Activated naive CD8-positive, alpha-beta T cell (primary cell): Measurements from ENCODE around the gene SLC9C2.
"Not testable (repeated sequence)": the region's sequence is repeated elsewhere in the genome, so short reads cannot be mapped to it uniquely, and the experiment has no call there.

Source experiments
- H3K27ac Mint-ChIP-seq: one replicate; pipeline ENCODE4 v1.8.0; 2021; ENCODE audit warnings: mixed read lengths
- H3K27me3 Mint-ChIP-seq: one replicate; pipeline ENCODE4 v1.8.0; 2021; ENCODE audit warnings: mixed read lengths
- H3K36me3 Mint-ChIP-seq: one replicate; pipeline ENCODE4 v1.8.0; 2021; ENCODE audit warnings: mixed read lengths
- H3K4me1 Mint-ChIP-seq: one replicate; pipeline ENCODE4 v1.8.0; 2021; ENCODE audit warnings: low read depth, mixed read lengths
- H3K4me3 Mint-ChIP-seq: one replicate; pipeline ENCODE4 v1.8.0; 2021; ENCODE audit warnings: mild to moderate bottlenecking, mixed read lengths
- H3K9me3 Mint-ChIP-seq: one replicate; pipeline ENCODE4 v1.8.0; 2021; ENCODE audit warnings: low read depth, mixed read lengths

Gene SLC9C2

GRCh38 chr1:173474780-173475421, 128.0 kb downstream of the SLC9C2 start:
- peak overlapping the region; percentile 44 for H3K4me3 Mint-ChIP-seq
- peaks cover 18% of the 10 kb centered on the region for H3K36me3 Mint-ChIP-seq
- H3K27ac Mint-ChIP-seq, H3K27me3 Mint-ChIP-seq: not testable (repeated sequence)
- peaks cover 10% of the 10 kb centered on the region for H3K9me3 Mint-ChIP-seq
- peaks cover 57% of the 10 kb centered on the region for H3K4me1 Mint-ChIP-seq

DNA sequence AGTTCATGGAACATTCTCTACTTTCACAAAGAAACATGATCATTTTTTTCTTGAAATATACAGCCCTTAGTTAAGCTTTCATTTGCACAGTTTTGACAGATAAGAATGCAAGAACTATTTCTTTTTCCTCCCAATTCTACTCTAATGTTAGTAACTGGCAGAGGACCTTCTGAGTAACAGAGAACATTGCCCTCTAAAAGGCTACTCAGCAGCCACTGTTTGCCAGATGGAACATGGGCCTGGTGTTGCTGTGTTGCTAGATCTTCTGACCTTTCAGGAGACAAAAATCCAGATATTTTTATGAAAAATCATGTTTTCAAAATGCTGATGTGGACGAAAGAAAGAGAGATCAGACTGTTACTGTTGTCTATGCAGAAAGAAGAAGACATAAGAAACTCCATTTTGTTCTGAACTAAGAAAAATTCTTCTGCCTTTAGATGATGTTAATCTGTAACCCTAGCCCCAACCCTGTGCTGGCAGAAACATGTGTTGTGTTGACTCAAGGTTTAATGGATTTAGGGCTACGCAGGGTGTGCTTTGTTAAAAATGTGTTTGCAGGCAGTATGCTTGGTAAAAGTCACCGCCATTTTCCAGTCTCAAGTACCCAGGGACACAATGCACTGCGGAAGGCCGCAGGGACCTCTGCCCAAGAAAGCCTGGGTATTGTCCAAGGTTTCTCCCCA, 128.6 kb downstream of the SLC9C2 start:
- Mint-ChIP-seq H3K4me3 (peak overlapping the region; percentile 44), H3K27ac (no peak overlapping the region), H3K27me3 (no peaks in the 10 kb centered on the region), H3K36me3 (peaks cover 19% of the 10 kb centered on the region), H3K9me3 (peaks cover 11% of the 10 kb centered on the region), H3K4me1 (peaks cover 51% of the 10 kb centered on the region)

DNA sequence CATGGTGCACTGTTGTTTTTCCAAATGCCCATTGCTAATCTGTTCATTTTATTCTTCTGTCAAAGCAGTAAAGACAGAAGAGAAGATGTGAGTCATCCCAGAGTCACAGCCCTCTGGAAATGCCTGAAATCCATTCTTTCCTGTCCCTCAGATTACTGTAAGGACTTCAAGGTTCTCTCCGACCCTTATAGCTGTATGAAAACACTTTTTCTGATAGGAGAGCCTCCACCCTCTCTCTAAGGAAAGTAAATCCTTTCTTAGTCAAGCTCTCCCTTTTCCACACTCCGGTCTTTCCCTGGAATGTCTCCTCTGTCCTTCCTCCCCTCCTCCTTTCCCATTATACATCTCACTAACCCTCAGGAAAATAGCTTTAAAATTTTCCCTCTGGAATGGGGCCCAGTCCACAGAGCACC, 129.3 kb downstream of the SLC9C2 start:
- Mint-ChIP-seq H3K4me1 (peaks cover 44% of the 10 kb centered on the region), H3K9me3 (peaks cover 11% of the 10 kb centered on the region), H3K36me3 (peaks cover 24% of the 10 kb centered on the region), H3K27ac (peak overlapping the region; percentile 77), H3K4me3 (no peak overlapping the region), H3K27me3 (no peaks in the 10 kb centered on the region)

GRCh38 chr1:173470608-173471007, 132.3 kb downstream of the SLC9C2 start:
- Mint-ChIP-seq H3K4me3 (no peak overlapping the region), H3K27ac (no peak overlapping the region), H3K27me3 (no peaks in the 10 kb centered on the region), H3K36me3 (peaks cover 42% of the 10 kb centered on the region), H3K4me1 (peaks cover 30% of the 10 kb centered on the region), H3K9me3 (peaks cover 11% of the 10 kb centered on the region)

GRCh38 chr1:173469656-173470055, 133.2 kb downstream of the SLC9C2 start:
- H3K27ac Mint-ChIP-seq, result no peak overlapping the region
- peaks cover 45% of the 10 kb centered on the region for H3K36me3 Mint-ChIP-seq
- peaks cover 11% of the 10 kb centered on the region for H3K9me3 Mint-ChIP-seq
- no peaks in the 10 kb centered on the region for H3K27me3 Mint-ChIP-seq
- no peak overlapping the region for H3K4me3 Mint-ChIP-seq
- peaks cover 30% of the 10 kb centered on the region for H3K4me1 Mint-ChIP-seq

DNA sequence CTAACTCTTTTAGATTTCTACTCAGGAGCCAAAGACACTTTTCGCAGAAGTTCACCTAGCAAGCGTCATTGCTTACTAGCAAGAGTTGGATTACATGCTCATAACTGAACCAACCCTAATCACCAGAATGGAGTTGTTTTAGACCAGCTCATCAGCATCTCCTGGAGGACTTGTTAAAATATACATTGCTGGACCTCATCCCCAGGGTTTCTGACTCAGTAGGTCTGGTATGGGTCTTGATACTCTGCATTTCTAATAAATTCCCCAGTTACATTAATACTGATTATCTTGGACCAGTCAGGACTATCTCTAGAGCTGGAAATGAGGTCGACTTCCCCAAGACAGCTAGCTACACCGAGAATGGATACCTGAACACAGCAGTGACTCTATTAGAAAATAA, 135.4 kb downstream of the SLC9C2 start:
- Mint-ChIP-seq H3K27ac (no peak overlapping the region), H3K27me3 (no peaks in the 10 kb centered on the region), H3K9me3 (peaks cover 17% of the 10 kb centered on the region), H3K36me3 (peaks cover 55% of the 10 kb centered on the region), H3K4me3 (no peak overlapping the region), H3K4me1 (peaks cover 27% of the 10 kb centered on the region)

- H3K36me3 Mint-ChIP-seq, result peaks cover 55% of the 10 kb centered on the region
- peaks cover 32% of the 10 kb centered on the region for H3K4me1 Mint-ChIP-seq
- not testable (repeated sequence) for H3K4me3 Mint-ChIP-seq, H3K9me3 Mint-ChIP-seq, H3K27me3 Mint-ChIP-seq, H3K27ac Mint-ChIP-seq
Measured at GRCh38 chr1:173464185-173464584, 138.7 kb downstream of the SLC9C2 start.

- H3K27me3 Mint-ChIP-seq, H3K27ac Mint-ChIP-seq, H3K4me3 Mint-ChIP-seq, H3K9me3 Mint-ChIP-seq: not testable (repeated sequence)
- H3K4me1 Mint-ChIP-seq, result peaks cover 34% of the 10 kb centered on the region
- H3K36me3 Mint-ChIP-seq, result peaks cover 50% of the 10 kb centered on the region
Measured at GRCh38 chr1:173462666-173463065, 140.2 kb downstream of the SLC9C2 start.

DNA sequence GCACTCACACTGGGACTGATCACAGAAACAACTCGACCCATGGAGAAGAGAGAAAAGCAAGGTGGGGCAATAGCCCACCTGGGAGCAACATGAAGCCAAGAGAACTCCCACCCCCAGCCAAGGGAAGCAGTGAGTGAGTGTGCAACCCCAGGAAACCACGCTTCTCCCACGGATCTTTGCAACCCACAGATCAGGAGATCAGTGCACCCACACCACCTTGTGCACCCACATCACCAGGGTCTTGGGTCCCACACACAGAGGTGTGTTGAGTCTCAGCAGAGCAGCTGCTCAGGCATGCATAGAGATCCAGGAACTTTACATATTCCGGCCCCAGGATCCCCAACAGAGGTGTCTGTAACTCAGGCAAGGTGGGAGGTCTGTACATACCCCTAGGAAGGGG, 143.0 kb downstream of the SLC9C2 start:
- peaks cover 44% of the 10 kb centered on the region for H3K4me1 Mint-ChIP-seq

DNA sequence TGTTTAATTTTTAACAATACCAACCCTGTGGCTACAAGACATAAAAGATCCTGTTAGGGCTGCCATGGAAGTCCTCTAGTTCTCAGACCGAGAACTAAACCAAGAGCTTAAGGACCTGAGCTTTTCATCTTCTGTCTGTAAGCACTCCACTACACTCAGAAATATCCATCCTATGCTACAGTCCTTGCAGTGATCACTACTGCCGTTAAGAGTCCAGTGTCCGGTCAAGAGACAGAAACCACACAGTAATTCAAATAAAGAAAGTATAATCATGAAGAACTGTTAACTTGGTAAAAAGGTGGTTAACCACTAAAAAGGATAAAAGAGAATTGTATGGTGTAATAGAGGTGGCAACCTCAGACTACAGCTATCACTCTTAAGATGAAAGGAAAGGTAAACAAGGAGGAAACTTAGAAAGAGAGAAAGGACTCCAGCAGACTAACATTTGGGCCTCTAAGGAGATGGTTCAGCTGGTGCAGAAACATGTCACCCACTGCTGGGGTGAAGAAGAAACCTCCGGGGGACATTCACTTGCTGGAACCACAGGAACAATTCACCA, 147.8 kb downstream of the SLC9C2 start:
- H3K4me1 Mint-ChIP-seq, result peaks cover 38% of the 10 kb centered on the region
- H3K4me3 Mint-ChIP-seq, result no peak overlapping the region
- peaks cover 20% of the 10 kb centered on the region for H3K36me3 Mint-ChIP-seq
- no peaks in the 10 kb centered on the region for H3K27me3 Mint-ChIP-seq
- H3K9me3 Mint-ChIP-seq, result no peaks in the 10 kb centered on the region
- no peak overlapping the region for H3K27ac Mint-ChIP-seq

More for the DNA sequence above, 143.0 kb downstream of the SLC9C2 start:
- Mint-ChIP-seq H3K4me3 (no peak overlapping the region), H3K9me3 (peaks cover 6% of the 10 kb centered on the region), H3K27me3 (no peaks in the 10 kb centered on the region), H3K36me3 (peaks cover 40% of the 10 kb centered on the region), H3K27ac (no peak overlapping the region)

GRCh38 chr1:173453982-173454381, 148.9 kb downstream of the SLC9C2 start:
- H3K27ac Mint-ChIP-seq, result no peak overlapping the region
- no peaks in the 10 kb centered on the region for H3K9me3 Mint-ChIP-seq
- H3K4me3 Mint-ChIP-seq, result no peak overlapping the region
- no peaks in the 10 kb centered on the region for H3K27me3 Mint-ChIP-seq
- H3K36me3 Mint-ChIP-seq, result peaks cover 20% of the 10 kb centered on the region
- H3K4me1 Mint-ChIP-seq, result peaks cover 30% of the 10 kb centered on the region

- Mint-ChIP-seq H3K36me3 (peaks cover 27% of the 10 kb centered on the region), H3K9me3 (peaks cover 7% of the 10 kb centered on the region), H3K27ac (no peak overlapping the region), H3K27me3 (no peaks in the 10 kb centered on the region), H3K4me1 (peaks cover 28% of the 10 kb centered on the region), H3K4me3 (no peak overlapping the region)
Measured at GRCh38 chr1:173451981-173452380, 150.9 kb downstream of the SLC9C2 start.
